ENCODE measurements around the gene LTK.

DNA sequence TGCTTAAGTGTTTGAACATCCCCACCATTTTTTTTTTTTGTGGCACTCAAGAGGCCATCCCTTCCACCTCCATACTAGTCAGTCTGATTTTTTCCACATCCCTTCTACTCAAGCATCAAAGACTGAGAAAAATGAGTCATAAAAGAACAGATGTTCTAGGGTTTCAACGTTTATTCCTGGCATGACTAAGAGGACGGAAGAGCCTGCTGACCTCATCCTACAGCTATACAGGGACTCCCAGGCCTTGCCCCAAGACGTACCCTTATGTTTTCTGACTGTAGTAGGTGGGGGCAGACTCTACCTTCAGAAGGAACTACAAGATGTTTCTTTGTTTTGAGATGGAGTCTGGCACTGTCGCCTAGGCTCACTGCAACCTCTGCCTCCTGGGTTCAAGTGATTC lies 23.3 kb downstream of the LTK start:
- TF ChIP-seq, protein P1, sequence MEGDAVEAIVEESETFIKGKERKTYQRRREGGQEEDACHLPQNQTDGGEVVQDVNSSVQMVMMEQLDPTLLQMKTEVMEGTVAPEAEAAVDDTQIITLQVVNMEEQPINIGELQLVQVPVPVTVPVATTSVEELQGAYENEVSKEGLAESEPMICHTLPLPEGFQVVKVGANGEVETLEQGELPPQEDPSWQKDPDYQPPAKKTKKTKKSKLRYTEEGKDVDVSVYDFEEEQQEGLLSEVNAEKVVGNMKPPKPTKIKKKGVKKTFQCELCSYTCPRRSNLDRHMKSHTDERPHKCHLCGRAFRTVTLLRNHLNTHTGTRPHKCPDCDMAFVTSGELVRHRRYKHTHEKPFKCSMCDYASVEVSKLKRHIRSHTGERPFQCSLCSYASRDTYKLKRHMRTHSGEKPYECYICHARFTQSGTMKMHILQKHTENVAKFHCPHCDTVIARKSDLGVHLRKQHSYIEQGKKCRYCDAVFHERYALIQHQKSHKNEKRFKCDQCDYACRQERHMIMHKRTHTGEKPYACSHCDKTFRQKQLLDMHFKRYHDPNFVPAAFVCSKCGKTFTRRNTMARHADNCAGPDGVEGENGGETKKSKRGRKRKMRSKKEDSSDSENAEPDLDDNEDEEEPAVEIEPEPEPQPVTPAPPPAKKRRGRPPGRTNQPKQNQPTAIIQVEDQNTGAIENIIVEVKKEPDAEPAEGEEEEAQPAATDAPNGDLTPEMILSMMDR (IDR thresholded peaks at IDR 0.05; ENCODE audit: borderline replicate concordance, extremely low read depth, low read length, poor library complexity, severe bottlenecking), result no peak
- TF ChIP-seq EZH2 (IDR thresholded peaks at IDR 0.05; ENCODE audit: borderline replicate concordance, low read depth, low read length, severe bottlenecking), result no peak
